NK-92 treated with Interleukin-12 subunit alpha and Interleukin-12 subunit beta, amount 100 ng/mL, for 24 hours (cell line): Measurements from ENCODE around the gene FABP7.
"Not testable (repeated sequence)": the region's sequence is repeated elsewhere in the genome, so short reads cannot be mapped to it uniquely, and the experiment has no call there.

Source experiments
- DNase-seq: peaks from one replicate; lab custom pipeline; 2025; lab: John Stamatoyannopoulos, UW

Gene FABP7

DNA sequence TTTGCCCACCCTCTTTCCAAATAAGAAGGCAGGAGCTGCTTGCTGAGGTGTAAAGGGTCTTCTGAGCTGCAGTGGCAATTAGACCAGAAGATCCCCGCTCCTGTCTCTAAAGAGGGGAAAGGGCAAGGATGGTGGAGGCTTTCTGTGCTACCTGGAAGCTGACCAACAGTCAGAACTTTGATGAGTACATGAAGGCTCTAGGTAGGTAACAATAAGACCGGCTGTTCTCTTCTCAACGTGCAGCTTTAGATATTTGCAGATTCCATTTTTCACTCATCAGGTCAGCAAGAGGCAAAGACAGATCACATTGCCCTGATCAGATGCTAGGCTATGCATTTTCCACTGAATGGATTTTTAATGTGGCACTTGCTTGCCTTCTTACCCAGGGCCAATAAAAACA lies at the start of gene FABP7:
Gene FABP7 (plus strand): TSS at position 50 of the 400 bp plus-strand sequence. CDS start 79 bp downstream, at position 129.
- DNase-seq = no peak

DNA sequence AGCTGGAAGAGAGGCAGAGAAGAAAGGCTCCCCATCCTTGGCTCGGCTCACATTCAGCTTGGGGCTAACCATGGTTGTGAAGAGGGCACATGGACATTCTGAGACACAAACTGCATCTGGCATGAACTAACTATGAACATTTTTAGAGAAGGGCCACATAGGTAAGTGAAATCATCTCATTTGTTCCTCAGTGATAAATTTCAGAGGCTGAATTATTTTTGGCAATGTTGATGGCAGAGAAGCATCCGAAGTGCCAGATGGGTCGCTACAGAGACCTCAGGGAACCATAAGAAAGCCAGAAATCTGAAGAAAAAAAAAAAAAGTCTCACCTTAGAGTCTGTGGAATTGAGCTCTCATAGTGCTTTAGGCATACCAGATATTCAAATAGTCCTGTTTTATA lies 49.2 kb upstream of the FABP7 start:
- DNase-seq = no peak

DNA sequence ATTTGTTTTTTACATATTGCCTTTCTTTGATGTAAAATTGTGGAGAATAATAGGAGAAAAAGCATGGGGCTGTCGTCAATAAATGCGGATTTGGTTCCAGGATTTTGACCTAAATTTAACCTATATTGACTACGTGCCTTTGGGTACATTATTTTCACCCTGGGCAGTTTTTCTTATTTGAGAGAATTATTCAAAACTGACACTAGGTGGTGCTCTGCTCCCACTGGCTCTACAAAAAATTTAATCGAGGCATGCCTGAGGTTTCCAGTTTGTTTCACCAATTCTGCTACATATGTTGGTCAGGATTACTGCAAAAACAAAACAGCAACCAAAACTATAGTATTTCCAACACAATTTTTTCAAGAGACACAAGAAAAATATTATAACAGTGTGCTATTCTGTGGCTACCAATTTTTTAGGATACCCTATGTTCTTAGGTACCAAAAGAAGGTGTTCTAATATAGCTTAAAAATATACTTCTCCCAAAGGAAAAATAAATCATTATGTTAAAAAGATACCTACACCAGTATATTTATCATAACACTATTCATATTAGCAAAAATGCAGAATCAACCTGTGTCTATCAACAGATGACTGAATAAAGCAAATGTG lies 48.6 kb upstream of the FABP7 start:
- DNase-seq = no peak

DNA sequence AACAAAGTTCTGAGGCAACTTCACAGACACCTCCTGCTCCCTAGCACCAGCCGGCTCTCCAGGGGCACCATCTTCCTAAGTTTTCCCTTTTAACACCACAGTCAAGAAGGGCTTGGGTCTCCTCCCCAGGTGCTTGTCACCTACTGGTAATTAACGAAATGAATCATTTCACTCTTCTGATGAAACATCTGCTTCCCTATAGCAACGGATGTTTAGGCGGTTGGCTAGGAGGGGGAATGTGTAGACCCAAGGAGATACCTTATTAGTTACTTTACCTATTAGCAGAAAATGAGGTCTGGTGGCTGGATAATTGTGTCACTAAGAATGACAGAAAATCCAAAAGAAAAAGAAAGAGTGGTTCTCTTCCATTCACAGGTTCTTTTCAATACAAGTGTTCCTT lies 46.3 kb upstream of the FABP7 start:
- no peak for DNase-seq

DNA sequence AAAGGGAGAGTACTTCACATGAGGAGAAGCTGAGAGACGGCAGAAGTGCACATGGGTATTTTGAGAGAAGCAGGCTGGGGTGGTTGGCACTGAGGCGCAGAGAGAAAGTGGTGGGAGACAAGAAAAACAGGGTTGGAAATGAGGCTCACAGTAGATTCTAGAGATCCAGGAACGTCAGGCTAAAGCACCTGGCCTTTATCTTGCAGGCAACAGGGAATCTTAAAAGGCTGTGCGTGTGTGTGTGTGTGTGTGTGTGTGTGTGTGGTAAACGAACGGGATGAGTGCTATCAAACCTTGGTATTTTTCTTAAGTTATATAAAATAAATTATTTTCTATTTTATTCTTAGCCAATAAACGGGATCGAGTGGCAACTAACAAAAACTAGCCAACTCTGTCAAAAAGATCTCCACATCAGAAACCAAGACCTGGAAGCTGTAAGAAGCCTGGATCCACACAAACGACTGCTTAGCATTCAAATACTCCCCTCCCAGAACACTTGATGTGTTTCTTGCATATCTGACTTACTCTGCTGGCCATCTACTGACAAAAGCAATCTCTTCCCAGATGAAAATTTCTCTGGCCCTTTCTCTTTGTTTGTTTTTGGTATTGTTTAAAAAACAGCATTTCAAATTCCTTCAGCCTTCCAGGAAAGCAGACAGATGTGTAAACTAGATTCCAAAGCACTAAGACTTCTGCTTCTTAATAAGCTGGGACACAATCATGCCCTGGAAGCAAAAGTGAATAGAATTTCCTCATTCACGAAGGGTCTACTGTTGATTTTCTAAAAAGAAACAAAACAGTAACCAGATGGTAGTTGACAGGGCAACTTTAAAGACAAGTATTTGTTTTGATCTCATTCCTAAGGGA lies 44.8 kb upstream of the FABP7 start:
- no peak for DNase-seq

DNA sequence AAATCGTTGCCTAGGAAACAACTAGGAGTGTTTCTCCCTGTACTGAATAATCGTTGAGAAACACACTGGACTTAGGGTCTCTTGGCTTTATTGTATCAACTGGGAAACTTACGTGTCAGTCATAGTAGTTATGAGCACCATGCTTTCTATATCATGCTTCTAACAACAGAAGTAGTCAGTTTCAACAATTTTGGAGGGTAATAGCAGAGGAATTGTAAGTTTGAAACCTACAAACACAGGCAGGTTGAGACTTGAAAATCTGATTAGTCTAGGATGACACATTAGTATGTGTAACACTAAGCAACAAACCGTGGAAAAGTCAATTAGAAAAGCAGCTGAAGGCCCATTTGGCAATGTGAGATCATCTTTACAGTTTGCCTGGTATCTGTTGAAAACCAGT lies 43.9 kb upstream of the FABP7 start:
- no peak for DNase-seq

DNA sequence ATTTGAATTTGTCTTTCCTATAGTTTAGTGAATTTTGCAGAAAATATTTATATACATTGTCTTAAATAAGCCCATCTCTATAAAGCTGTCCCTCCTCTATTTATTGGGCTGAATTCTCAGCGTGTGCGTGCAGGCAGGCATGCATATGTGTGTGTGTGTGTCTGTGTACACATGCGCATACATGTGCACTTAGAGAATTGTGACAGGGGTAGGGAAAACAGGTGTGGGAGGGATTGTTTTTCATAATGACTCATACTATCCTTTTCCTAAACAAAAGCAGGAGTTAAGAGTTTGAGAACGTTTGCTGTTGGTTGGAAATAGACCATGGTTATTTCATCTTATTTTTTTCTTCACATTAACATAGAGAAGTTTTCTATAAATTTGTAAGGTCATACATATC lies 43.4 kb upstream of the FABP7 start:
- no peak for DNase-seq

DNA sequence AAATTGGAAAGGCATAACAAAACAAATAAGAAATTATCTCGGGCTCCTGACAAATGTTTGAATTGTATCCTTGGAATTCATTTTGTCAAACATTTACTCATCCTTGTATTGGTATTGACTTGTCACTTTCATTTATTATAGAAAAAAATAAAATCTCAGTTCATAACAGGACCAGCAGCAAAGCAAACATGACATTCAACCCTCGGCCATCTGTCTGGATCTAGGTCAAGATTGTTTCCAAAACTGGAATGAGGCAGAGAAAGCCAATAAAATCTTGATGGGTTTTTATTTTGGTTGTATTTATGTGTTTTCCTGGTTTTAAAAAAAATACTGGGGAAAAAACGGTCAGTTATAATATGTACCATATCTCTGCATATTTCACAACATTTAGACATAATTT lies 42.9 kb upstream of the FABP7 start:
- no peak for DNase-seq

DNA sequence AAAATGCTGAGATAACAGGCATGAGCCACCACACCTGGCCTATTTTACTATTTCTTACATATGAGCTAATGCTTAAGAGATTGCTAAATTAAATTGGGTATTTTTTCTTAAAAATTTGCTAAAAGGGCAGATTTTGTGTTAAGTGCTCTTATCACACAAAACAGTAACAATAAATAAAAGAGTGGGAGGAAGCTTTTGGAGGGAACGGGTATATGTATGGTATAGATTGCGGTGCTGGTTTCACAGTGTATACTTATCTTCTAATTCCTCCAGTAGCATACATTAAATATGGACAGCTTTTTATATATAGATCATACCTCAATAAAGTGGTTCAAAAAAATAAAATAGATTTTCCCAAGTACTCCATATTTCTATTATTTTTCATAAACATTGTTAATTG lies 39.4 kb upstream of the FABP7 start:
- no peak for DNase-seq

DNA sequence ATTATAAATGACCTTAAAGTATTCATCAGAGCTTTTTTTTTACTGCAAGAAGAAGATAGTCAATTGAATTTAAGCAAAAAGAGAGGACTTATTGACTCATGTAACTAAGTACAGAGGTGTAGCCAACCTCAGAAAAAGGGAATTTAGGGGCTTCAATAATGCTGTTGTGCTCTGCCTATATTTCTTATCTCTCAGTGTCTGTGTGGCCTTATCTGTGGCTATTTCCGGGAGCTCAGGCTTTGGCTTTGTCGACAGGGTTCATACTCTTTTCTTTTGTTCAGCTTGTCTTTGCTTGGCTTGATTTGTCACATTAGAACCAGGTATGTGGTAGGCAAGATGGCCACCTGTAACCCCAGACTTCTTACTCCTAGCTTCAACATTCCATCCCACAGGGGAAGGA lies 38.6 kb upstream of the FABP7 start:
- DNase-seq = no peak

DNA sequence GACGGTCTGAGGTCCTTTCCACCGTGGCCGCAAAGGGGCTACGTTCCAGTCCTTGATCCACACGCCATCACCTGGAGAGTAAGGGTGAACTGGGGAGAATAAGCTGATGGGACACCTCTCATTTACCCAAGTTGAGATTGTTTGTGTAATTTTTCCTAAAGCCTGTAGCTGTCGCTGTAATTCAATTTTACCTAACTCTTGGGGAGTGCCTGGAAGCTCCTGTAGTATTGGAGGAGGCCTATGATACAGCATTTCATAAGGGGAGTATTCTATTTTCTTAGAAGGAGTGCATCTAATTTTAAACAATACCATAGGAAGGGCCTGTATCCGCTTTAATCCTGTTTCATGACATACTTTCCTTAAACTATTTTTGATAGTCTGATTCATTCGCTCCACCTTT lies 35.3 kb upstream of the FABP7 start:
- DNase-seq = not testable (repeated sequence)

DNA sequence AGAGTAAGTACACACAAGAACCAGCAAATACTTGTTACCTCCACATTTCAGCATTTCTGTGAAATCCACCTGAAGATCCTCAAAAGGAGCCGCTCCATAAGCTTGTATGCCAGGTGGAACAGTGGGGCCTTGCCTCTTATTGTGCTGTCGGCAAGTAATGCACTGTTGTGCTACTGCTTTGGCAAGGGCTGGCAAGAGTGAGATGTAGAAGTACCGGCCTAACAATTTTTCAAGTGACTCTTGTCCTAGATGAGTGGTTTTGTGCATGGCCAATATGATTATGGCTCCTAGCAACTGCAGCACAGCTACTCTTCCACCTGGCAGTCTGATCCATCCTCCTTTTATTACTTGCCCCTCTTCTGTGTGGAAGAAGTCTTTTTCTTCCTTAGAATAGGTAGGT lies 34.7 kb upstream of the FABP7 start:
- not testable (repeated sequence) for DNase-seq

DNA sequence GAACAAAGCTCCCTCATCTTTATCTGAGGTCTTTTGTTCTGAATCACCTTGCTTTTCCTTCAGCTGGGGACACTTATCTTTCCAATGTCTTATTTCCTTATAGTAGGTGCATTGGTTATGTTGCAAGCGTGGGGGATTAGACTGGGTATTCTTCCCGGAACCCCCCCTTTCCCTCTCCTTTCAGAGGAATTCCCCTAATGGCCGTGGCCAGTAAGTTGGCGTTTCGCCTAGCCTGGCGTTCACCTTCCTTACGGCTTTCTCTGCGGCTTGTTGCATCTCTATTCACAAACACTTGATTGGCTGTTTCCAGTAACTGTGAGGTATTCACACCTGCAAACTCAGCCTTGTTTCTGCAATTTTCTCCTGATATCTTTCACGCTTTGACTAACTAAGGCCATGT lies 32.8 kb upstream of the FABP7 start:
- no peak for DNase-seq

DNA sequence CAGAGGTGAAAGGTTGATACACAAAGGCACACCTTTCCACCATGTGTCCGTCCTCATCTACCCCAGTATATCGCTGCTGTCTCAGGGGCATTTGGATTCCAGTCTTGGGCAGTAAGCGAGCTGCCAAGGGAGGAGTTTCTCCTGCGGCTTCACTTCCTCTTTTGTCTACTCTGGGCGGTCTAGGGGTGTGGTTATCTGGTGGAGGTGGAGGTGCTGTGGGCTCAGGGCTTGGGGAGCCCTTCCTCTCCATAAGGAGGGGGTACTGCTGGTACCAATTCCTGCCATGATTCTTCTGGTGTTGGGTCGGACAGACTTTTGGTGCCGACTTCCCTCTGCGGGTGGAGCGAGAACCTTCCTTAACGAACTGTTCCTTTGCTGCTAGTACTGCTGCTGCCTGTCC lies 31.9 kb upstream of the FABP7 start:
- no peak for DNase-seq

DNA sequence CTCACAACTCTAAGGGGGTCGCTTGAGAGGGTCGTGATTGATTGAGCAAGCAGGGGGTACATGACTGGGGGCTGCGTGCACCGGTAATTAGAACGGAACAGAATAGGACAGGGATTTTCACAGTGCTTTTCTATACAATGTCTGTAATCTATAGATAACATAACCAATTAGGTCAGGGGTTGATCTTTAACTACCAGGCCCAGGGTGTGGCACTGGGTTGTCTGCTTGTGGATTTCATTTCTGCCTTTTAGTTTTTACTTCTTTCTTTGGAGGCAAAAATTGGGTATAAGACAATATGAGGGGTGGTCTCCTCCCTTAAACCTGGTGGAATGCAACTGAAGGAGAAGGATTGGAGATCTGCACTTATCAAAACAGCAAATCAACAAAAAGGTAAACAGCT lies 30.6 kb upstream of the FABP7 start:
- DNase-seq = not testable (repeated sequence)

DNA sequence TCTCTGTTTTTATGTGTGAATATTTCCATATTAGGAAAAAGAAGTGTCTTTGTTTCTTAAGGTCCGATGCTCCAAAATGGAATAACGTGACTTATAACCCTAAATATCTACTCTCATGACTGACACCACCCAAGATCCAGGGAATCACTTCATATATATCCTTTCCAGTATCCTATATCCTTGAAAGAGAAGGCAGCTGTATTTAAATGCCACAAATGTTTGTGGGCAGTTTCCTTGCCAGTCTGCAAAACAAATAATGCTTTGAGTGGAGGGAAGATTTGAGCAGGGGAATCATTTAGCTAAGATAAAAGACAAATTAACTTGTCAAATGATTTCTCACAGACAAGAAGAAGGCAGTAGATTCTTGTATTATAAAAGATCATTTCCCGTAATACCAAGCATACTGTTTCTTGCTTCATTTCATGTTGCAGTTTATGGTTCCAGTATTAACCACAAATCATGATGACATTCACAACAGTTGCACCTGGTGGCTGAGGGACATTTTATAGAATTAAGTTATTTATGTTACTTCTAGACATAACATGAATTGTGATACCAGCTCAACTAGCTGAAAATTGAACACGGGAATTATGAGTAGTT lies 30.0 kb upstream of the FABP7 start:
- DNase-seq = no peak

DNA sequence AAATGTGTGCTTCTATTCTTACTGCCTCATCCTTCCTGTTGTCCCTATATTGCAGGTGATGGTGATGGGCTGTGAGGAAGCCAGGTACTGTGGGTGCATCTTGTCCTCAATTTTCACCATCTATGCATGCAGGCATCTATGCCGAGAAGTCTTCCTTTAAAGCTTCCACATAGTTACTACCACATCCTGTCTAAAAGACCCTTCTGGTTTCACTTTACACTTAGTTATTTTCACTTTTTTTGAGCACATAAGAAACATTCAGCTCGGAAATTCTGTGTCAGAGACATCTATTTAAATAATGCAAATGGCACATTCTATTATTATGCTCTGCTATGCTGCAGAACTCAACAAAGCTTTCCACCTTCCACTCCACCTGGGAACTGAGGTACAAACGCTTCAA lies 28.2 kb upstream of the FABP7 start:
- DNase-seq = no peak

DNA sequence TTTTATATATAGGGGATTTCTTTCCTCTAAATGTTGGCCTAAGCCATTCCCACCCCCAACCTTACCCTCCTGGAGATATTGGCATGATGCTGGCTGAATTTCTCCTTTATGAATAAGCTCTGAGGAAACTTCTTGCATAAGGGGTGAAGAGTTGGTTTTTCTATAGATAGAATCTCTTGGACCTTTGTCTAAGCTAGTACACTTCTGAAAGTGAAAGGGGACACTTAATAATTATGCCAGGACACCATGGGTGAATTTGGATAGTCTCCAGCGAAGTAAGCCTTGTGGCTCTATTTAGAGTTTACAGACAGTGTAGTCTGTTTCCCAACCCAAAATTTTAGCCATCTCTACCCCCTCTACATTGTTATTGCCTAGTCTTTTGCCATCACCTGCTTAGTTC lies 27.1 kb upstream of the FABP7 start:
- no peak for DNase-seq

DNA sequence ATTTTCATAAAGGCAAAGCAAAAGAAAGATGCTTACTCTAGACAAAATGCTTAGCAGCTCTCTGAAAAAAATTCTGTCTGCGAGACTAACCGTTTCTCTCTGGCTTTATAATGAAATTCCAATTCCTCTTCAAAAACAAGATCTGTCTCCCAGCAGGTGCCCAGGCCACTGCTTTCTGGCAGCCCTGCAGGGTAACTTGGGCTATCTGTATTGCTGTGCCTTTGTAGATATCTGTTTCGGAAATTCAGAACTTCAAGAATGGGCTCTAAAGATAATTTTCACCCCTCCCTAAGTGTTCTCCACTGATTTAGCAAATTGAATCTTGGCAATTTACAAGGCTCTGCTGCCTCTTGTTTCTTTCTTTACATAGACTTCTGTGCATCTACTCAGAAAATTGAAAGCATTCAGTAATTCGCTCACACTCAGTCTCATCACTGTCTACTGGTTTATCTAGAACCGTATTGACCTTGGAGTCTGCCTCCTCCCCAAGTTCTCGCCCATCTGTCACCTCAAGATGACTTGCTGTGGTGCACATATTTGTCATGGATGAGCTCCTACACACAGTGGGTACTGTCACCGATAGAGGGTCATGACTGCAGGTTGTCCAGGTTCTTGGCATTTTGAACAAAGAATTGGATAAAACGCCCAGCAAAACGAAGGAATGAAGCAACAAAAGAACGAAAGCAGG lies 26.4 kb upstream of the FABP7 start:
- no peak for DNase-seq

DNA sequence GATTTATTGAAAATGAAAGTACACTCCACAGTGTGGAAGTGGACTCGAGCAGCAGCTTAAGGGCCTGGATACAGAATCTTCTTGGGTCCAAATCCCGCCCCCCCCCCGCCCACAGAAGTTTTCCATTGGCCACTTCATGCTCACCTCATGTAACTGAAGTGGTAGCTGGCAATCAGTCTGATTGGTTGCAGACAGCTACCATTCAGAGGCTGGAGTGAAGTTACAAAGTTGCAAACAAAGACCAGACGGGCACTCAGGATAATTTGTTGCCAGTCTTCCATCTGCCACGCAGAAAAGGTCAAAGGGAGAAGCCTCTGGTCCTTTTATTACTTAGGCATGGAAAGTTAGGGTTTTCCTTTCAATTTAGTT lies 25.8 kb upstream of the FABP7 start:
- no peak for DNase-seq

DNA sequence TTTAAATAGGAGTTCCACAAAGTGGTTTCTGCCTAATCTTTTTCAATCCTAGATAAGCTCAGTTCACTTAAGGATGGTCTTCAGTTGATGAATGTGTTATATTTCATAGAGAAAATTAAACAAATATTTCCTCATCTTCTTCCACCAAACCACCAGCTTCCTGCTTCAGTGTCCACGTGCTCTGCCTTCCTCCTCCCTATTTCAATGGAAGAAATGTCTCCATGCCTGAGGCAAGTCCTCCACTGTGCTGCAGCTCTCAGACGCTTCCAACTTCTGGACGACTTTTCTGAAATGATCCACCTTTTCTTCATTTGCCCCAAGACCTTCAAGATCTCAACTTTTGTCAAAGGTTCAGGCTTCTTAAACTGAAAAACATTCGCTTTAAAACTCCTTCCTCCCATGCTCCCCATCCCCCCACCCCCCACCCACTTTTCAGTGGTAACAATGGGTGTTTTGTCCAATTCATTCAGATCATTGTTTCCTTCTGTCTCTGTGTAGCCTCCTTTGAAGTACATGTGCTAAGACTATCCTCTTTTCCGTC lies 25.3 kb upstream of the FABP7 start:
- DNase-seq = no peak

DNA sequence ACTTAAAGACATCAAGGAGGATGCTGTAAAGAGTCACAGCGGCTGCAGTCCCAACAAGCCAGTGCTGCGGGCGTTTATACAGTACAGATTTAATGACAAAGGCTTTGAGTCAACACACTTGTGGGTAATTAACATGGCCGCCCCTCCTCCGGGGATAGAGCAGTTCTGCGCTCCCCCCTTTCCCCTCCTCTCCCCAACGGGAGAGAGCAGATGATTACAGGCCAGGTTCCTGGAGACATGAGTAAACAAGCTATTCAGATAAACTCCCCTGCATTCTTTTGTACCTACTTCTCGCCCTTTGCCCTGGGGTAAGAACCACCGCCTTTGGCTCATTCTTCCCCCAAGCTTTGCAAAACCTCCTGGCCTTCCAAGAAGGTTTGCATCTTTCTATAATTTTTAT lies 23.6 kb upstream of the FABP7 start:
- no peak for DNase-seq

DNA sequence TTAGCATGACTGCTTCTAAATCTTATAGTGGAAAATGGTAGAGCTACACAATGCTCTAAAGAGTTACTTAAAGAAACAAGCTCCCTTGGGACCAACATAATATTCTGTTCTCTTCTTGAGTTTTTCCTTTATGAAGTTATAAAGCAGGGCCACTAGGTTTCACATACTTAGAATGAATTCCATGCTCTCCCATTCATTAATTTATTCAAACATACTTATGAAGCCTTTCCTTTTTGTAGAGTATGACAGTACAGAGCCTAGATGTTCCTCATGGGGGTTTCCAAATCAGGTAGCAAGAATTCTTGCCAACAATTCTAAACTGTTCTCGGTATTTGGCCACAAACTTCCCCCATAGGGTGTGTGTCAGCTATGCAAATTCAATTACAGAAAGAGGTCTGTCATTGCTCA lies 20.6 kb upstream of the FABP7 start:
- no peak for DNase-seq
